Camera-type eye (tissue), 1 donor: ENCODE data around the gene INTS4. TPM values are rescaled to one million over a fixed set of nuclear protein-coding genes. Genes with fewer than 3 reads are reported as not detected.

ENCODE experiments used
- total RNA-seq: library from RNA; depleted of rRNA; stranded (reverse); fragments of >200 nt; gene quantifications from one replicate; pipeline ENCODE4 v1.2.3, GENCODE V29; 2014

INTS4 gene, protein sequence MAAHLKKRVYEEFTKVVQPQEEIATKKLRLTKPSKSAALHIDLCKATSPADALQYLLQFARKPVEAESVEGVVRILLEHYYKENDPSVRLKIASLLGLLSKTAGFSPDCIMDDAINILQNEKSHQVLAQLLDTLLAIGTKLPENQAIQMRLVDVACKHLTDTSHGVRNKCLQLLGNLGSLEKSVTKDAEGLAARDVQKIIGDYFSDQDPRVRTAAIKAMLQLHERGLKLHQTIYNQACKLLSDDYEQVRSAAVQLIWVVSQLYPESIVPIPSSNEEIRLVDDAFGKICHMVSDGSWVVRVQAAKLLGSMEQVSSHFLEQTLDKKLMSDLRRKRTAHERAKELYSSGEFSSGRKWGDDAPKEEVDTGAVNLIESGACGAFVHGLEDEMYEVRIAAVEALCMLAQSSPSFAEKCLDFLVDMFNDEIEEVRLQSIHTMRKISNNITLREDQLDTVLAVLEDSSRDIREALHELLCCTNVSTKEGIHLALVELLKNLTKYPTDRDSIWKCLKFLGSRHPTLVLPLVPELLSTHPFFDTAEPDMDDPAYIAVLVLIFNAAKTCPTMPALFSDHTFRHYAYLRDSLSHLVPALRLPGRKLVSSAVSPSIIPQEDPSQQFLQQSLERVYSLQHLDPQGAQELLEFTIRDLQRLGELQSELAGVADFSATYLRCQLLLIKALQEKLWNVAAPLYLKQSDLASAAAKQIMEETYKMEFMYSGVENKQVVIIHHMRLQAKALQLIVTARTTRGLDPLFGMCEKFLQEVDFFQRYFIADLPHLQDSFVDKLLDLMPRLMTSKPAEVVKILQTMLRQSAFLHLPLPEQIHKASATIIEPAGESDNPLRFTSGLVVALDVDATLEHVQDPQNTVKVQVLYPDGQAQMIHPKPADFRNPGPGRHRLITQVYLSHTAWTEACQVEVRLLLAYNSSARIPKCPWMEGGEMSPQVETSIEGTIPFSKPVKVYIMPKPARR
- total RNA-seq, result 68.1 TPM

DNA sequence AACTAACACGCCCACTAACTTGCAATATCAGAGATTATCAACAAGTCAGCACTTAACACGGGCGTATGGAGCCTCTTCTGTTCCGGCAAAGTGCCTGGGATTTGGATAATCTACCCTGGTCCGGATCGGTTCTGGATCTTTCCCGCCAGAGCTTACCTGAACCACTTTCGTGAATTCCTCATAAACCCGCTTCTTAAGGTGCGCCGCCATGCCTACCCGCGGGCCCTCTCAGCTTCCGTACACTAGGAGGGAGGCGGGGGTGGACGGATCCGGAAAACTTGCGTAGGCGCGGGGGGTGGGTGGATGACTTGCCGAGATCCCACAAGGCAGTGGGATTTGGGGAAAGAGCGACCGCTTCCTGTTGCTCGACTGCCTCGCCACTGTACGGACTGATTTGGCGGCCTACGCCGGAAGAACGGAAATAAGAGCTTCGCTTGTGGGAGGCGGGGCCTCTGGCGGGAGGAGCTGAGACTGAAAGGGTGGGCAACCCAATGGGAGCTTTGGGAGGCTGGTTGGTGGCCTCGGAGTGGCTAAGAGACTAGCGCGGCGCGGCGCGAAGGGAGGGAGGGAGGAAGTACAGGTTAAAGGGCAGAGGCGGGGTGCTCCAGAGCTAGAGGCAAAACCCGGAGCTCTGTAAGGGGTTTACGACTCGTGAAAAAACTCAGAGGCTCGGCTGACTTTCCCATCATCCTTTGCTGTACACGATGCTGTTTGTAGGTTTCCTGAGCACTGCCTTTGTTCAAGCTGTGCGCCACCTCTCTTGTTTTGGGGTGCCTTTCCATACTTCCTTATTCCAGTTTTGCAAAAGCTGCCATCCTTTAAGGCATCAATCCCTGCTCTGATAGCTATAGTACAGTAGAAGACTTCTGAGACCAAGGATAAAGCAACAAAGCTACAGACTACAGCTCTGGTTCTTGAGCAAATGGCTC lies at the start of gene INTS4:
INTS4 (minus strand) TSS at position 235 of the 929 bp plus-strand sequence; CDS start at position 210, 25 bp downstream.

DNA sequence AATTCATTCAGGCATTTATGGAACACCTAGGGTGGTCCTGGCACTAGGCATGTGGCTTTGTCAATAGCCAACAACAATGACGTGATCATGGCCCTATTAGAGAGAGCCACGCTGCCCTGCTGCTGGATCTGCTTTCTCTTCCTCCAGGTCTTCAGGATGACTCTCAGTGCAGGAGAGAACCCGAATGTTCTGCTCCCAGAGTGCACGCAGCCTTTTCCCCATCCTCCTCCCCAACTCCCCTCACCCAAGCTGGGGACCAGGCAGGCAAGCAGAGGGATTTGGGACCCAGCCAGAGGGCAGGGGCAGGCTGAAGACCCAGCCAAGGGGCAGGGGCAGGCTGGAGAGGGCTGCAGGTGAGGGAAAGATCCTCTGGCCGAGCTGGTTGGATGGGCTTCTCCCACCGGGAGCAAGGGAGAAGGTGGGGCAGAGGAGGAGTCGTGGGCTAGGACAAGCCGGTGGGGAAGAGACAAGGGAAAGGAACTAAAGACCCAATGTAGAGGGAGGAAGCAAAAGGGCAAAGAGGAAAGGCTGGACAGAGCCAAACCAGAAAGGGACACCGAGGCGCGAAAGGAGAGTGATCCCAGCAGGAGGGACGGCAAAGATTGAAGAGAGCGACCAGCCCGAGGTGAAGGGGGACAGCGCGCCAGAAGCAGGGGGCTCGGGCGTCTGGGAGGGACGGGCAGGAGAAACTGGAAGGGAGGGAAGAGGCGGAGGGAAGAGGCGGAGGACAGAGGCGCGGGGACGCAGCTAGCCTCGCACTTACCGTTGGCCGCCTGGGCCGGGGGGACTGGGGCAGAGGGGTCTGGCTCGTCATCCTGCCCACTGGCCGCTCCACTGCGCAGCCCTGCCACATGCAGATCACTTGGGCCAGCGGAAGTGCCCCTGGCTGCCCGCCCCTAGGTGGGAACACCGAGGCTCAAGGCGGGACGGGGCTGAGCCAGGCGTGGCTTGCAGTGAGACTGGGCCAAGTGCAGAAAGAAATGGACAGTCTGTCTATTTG lies 28.2 kb upstream of the INTS4 start, which contains the start of gene KCTD14:
KCTD14 (minus strand) TSS at position 880 of the 1,000 bp plus-strand sequence; CDS start at position 853, 27 bp downstream.

Other genes starting within 250 kb of the INTS4 start
- gene RSF1, start 173.9 kb downstream of the INTS4 start, total RNA-seq, result 140 TPM
- 15.4 TPM for gene AAMDC, start 173.5 kb downstream of the INTS4 start, total RNA-seq
- gene KCTD14, start 28.6 kb upstream of the INTS4 start, total RNA-seq, result 2.7 TPM
- 3.8 TPM for gene THRSP, start 69.2 kb upstream of the INTS4 start, total RNA-seq
- 80.4 TPM for gene NDUFC2, start 85.2 kb upstream of the INTS4 start, total RNA-seq
- 34.7 TPM for gene ALG8, start 145.0 kb upstream of the INTS4 start, total RNA-seq
- gene KCTD21, start 194.0 kb upstream of the INTS4 start, total RNA-seq, result 4.9 TPM
- gene USP35, start 194.3 kb upstream of the INTS4 start, total RNA-seq, result 11.8 TPM